ENCODE measurements around the gene TBCD. TPM values are rescaled to one million over a fixed set of nuclear protein-coding genes. Genes with fewer than 3 reads are reported as not detected.

TBCD gene
- total RNA-seq, 1 donor from 2014 or later = 156 TPM

DNA sequence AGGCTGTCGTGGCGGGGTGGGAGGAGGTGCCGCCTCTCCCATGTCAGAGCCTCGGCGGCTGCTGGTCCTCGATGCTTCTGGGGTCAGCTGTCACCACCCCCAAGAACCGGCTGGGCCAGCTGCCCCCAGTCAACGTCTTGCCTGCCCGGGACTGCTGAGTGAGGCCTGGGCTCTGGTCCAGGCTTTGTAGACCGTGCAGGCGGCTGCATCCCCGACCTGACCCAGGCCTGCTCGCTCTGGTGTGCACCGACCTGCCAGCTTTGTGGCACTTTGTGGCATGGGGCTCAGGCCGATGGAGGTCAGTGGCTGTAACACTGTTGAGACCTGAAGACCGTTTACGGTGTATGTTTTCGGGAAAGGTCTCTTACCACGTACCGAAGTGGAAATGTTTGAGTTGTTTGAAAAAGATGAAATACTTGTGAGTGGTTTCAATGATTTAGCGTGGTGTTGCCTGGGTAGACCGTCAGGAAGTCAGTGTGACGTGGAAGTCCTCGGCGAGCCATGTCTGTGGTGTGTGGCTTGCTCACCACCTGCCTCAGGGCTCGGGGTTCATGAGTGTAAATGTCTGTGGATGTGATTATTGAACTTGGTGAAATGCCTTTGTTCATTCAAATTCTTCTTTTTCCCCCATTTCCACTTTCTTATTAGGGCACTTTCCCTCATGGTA, 141.2 kb downstream of the TBCD start:
- no peaks in the 10 kb centered on the region for H3K9me3 ChIP-seq
- intact Hi-C loops (cut with DNase I) = no loop called here
- H3K27me3 ChIP-seq = no peaks in the 10 kb centered on the region
- H3K4me1 ChIP-seq = no peaks in the 10 kb centered on the region
- no peaks in the 10 kb centered on the region for H3K36me3 ChIP-seq
- TF ChIP-seq, protein P1, sequence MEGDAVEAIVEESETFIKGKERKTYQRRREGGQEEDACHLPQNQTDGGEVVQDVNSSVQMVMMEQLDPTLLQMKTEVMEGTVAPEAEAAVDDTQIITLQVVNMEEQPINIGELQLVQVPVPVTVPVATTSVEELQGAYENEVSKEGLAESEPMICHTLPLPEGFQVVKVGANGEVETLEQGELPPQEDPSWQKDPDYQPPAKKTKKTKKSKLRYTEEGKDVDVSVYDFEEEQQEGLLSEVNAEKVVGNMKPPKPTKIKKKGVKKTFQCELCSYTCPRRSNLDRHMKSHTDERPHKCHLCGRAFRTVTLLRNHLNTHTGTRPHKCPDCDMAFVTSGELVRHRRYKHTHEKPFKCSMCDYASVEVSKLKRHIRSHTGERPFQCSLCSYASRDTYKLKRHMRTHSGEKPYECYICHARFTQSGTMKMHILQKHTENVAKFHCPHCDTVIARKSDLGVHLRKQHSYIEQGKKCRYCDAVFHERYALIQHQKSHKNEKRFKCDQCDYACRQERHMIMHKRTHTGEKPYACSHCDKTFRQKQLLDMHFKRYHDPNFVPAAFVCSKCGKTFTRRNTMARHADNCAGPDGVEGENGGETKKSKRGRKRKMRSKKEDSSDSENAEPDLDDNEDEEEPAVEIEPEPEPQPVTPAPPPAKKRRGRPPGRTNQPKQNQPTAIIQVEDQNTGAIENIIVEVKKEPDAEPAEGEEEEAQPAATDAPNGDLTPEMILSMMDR (IDR thresholded peaks at IDR 0.05) = no peak
- H3K4me3 ChIP-seq = no peak overlapping the region
- H3K27ac ChIP-seq = no peak overlapping the region
- no peak for DNase-seq (ENCODE audit: low spot score in 2 of 2)

DNA sequence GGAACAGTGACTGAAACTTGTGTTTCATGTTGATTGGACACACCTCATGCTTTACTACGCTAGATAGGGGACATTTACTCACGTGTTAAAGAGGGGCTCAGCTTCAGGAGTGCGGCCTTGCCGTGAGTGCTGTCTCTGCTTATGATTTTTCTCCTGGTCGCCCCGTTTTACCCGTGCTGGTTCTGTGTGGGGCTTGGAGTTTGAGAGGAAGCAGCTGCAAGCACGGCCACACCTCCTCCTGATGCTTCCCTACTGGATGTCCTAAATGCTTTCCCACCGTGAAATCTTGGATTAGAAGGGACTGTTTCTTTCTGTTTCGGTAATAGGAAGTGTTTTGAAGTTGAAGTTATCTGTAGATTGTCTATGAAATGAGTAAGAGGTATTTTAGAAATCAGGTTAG, 141.9 kb downstream of the TBCD start:
- Histone ChIP-seq H3K27me3 (no peaks in the 10 kb centered on the region), H3K4me1 (no peaks in the 10 kb centered on the region), H3K9me3 (no peaks in the 10 kb centered on the region), H3K27ac (no peak overlapping the region), H3K4me3 (no peak overlapping the region), H3K36me3 (no peaks in the 10 kb centered on the region)
- intact Hi-C loops (cut with DNase I) = no loop called here
- DNase-seq (ENCODE audit: low spot score in 2 of 2) = no peak
- TF ChIP-seq, protein P1 (IDR thresholded peaks at IDR 0.05) = no peak

DNA sequence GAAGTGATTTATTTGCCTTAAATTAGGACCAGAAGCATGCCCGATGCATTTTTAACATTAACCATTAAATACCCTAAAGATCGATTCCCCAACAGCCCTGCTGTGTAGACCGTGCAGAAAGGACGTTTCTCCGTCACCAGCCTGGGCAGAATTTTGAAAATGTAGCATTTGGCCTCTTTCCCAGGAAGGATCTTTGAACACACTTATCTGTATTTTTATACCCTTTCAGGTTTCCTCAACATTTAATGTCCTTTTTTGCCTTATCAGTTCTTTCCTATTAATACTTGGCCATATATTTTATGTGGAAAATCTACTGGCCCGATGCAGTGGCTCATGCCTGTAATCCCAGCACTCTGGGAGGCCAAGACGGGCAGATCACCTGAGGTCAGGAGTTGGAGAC, 142.5 kb downstream of the TBCD start:
- H3K9me3 ChIP-seq = no peaks in the 10 kb centered on the region
- H3K27me3 ChIP-seq = no peaks in the 10 kb centered on the region
- H3K4me3 ChIP-seq = no peak overlapping the region
- H3K36me3 ChIP-seq = no peaks in the 10 kb centered on the region
- intact Hi-C loops (cut with DNase I) = no loop called here
- H3K27ac ChIP-seq = no peak overlapping the region
- H3K4me1 ChIP-seq = no peaks in the 10 kb centered on the region
- DNase-seq (ENCODE audit: low spot score in 2 of 2) = no peak
- TF ChIP-seq, protein P1 (IDR thresholded peaks at IDR 0.05) = no peak

DNA sequence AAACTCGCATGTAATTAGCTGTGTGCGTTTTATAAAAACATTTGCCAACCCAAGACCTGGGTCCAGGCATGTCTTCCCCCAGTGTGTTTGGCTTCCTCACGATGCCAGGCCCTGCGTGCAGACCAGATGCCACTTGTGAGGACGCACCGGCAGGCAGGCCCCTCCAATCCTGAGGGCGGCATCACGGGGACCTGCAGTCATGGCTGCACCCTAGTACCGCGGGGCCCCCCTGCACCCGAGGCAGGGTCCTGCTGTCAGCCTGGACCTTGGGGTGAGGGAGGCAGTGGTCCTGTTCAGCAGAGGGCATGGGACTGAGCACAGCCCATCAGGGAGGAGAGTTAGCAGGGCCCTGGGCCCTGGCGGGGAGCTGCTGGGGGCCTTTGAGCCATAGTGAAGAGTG, 143.2 kb downstream of the TBCD start:
- Histone ChIP-seq H3K4me3 (no peak overlapping the region), H3K4me1 (no peaks in the 10 kb centered on the region), H3K27ac (no peak overlapping the region), H3K36me3 (no peaks in the 10 kb centered on the region), H3K27me3 (no peaks in the 10 kb centered on the region), H3K9me3 (no peaks in the 10 kb centered on the region)
- no peak for DNase-seq (ENCODE audit: low spot score in 2 of 2)
- intact Hi-C loops (cut with DNase I) = no loop called here
- TF ChIP-seq, protein P1 (IDR thresholded peaks at IDR 0.05) = no peak

DNA sequence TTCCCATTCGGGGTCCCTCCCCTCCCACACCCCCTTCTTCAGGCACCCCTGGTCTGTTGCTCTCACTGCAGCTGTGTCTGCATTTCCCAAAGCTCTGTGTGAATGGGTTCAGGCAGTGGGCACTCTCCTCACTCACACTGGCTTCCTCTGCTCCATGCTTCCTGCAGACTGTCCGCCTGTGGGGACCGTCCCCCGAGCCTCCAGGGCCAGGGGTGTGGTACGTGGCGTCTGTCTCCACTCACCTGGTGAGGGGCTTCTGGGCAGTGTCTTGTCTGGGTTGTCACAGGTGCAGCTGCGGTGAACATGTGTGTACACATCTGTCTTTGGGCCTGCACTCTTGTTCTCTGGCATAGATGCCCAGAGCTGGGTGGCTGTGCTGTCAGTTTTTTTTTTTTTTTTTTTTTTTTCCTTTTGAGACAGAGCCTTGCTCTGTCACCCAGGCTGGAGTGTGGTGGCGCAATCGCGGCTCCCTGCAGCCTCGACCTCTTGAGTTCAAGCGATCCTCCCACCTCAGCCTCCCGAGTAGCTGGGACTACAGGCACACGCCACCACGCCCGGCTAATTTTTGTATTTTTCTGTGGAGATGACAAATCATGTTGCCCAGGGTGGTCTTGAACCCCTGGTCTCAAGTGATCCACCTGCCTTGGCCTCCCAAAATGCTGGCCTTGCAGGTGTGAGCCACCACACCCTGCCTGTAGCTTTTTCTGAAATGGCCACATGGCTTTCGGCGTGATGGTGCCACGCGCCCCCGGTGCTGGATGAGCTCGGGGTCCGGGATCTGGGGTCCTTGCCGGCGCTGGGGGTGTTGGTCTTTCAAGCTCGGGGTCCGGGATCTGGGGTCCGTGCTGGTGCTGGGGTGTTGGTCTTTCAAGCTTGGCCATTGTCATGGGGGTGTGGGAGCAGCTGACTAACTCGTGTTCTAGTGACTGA, 144.5 kb downstream of the TBCD start:
- intact Hi-C loops (cut with DNase I) = no loop called here
- H3K4me3 ChIP-seq = no peak overlapping the region
- H3K27ac ChIP-seq = no peak overlapping the region
- DNase-seq (ENCODE audit: low spot score in 2 of 2) = no peak
- TF ChIP-seq, protein P1 (IDR thresholded peaks at IDR 0.05) = no peak
- no peaks in the 10 kb centered on the region for H3K27me3 ChIP-seq
- no peaks in the 10 kb centered on the region for H3K9me3 ChIP-seq
- H3K36me3 ChIP-seq = no peaks in the 10 kb centered on the region
- H3K4me1 ChIP-seq = no peaks in the 10 kb centered on the region

All from ascending aorta (tissue), 2 donors.